Measurements from ENCODE around the gene ZBTB5. TPM values are rescaled to one million over a fixed set of nuclear protein-coding genes. Genes with fewer than 3 reads are reported as not detected.
A peak's percentile ranks its signal among the peaks of the same experiment; 100 is the strongest.

Gene ZBTB5
- total RNA-seq, 1 donor from 2014 or later: 9.0 TPM

GRCh38 chr9:37424686-37425297 is 40.5 kb downstream of the ZBTB5 start:
- H3K27ac Mint-ChIP-seq (ENCODE audit: unreplicated experiment): no peak overlapping the region
- peaks cover 14% of the 10 kb centered on the region for H3K36me3 Mint-ChIP-seq (ENCODE audit: low read depth, unreplicated experiment)
- no peak for DNase-seq (ENCODE audit: low spot score)
- no peaks in the 10 kb centered on the region for H3K27me3 Mint-ChIP-seq (ENCODE audit: unreplicated experiment)
- peaks cover 14% of the 10 kb centered on the region for H3K4me1 Mint-ChIP-seq (ENCODE audit: unreplicated experiment)
- H3K4me3 Mint-ChIP-seq (ENCODE audit: unreplicated experiment): no peak overlapping the region
- no peak for TF ChIP-seq CTCF (IDR thresholded peaks at IDR 0.05; ENCODE audit: unreplicated experiment)
- no peaks in the 10 kb centered on the region for H3K9me3 Mint-ChIP-seq (ENCODE audit: unreplicated experiment)

- no peak overlapping the region for H3K27ac Mint-ChIP-seq (ENCODE audit: unreplicated experiment)
- peaks cover 14% of the 10 kb centered on the region for H3K4me1 Mint-ChIP-seq (ENCODE audit: unreplicated experiment)
- H3K9me3 Mint-ChIP-seq (ENCODE audit: unreplicated experiment): no peaks in the 10 kb centered on the region
- H3K36me3 Mint-ChIP-seq (ENCODE audit: low read depth, unreplicated experiment): peaks cover 14% of the 10 kb centered on the region
- H3K4me3 Mint-ChIP-seq (ENCODE audit: unreplicated experiment): no peak overlapping the region
- no peak for DNase-seq (ENCODE audit: low spot score)
- H3K27me3 Mint-ChIP-seq (ENCODE audit: unreplicated experiment): no peaks in the 10 kb centered on the region
- TF ChIP-seq CTCF (IDR thresholded peaks at IDR 0.05; ENCODE audit: unreplicated experiment): no peak
Measured at GRCh38 chr9:37424204-37424685, 41.0 kb downstream of the ZBTB5 start.

GRCh38 chr9:37423508-37423907 is 41.7 kb downstream of the ZBTB5 start:
- H3K27ac Mint-ChIP-seq (ENCODE audit: unreplicated experiment): peak overlapping the region; percentile 57
- H3K36me3 Mint-ChIP-seq (ENCODE audit: low read depth, unreplicated experiment): peaks cover 14% of the 10 kb centered on the region
- peaks cover 2% of the 10 kb centered on the region for H3K27me3 Mint-ChIP-seq (ENCODE audit: unreplicated experiment)
- H3K9me3 Mint-ChIP-seq (ENCODE audit: unreplicated experiment): no peaks in the 10 kb centered on the region
- peaks cover 14% of the 10 kb centered on the region for H3K4me1 Mint-ChIP-seq (ENCODE audit: unreplicated experiment)
- H3K4me3 Mint-ChIP-seq (ENCODE audit: unreplicated experiment): peak overlapping the region; percentile 94
- no peak for DNase-seq (ENCODE audit: low spot score)
- no peak for TF ChIP-seq CTCF (IDR thresholded peaks at IDR 0.05; ENCODE audit: unreplicated experiment)

- peak; percentile 78 for DNase-seq (ENCODE audit: low spot score)
- H3K27ac Mint-ChIP-seq (ENCODE audit: unreplicated experiment): peak within 1 kb of the TSS; percentile 11
- H3K27me3 Mint-ChIP-seq (ENCODE audit: unreplicated experiment): peaks cover 4% of the 10 kb centered on the region
- peaks cover 14% of the 10 kb centered on the region for H3K4me1 Mint-ChIP-seq (ENCODE audit: unreplicated experiment)
- H3K36me3 Mint-ChIP-seq (ENCODE audit: low read depth, unreplicated experiment): peaks cover 14% of the 10 kb centered on the region
- TF ChIP-seq CTCF (IDR thresholded peaks at IDR 0.05; ENCODE audit: unreplicated experiment): no peak
- H3K4me3 Mint-ChIP-seq (ENCODE audit: unreplicated experiment): peak within 1 kb of the TSS; percentile 94
- no peaks in the 10 kb centered on the region for H3K9me3 Mint-ChIP-seq (ENCODE audit: unreplicated experiment)
Measured at GRCh38 chr9:37422289-37423104, 42.8 kb downstream of the ZBTB5 start, which contains the start of gene GRHPR. Gene GRHPR (plus strand): TSS chr9:37422696. CDS start chr9:37422751, 55 bp downstream.

GRCh38 chr9:37421914-37422288 is 43.3 kb downstream of the ZBTB5 start:
- H3K27me3 Mint-ChIP-seq (ENCODE audit: unreplicated experiment): peaks cover 4% of the 10 kb centered on the region
- DNase-seq (ENCODE audit: low spot score): no peak
- TF ChIP-seq CTCF (IDR thresholded peaks at IDR 0.05; ENCODE audit: unreplicated experiment): no peak
- peak overlapping the region; percentile 94 for H3K4me3 Mint-ChIP-seq (ENCODE audit: unreplicated experiment)
- H3K27ac Mint-ChIP-seq (ENCODE audit: unreplicated experiment): peak overlapping the region; percentile 11
- peaks cover 14% of the 10 kb centered on the region for H3K4me1 Mint-ChIP-seq (ENCODE audit: unreplicated experiment)
- no peaks in the 10 kb centered on the region for H3K9me3 Mint-ChIP-seq (ENCODE audit: unreplicated experiment)
- peaks cover 11% of the 10 kb centered on the region for H3K36me3 Mint-ChIP-seq (ENCODE audit: low read depth, unreplicated experiment)
